Activated CD4-positive, alpha-beta memory T cell treated with anti-CD3 and anti-CD28 coated beads for 36 hours (primary cell): ENCODE results near the gene HCN2. TPM values are rescaled to one million over a fixed set of nuclear protein-coding genes. Genes with fewer than 3 reads are reported as not detected.
"Not testable (repeated sequence)": the region's sequence is repeated elsewhere in the genome, so short reads cannot be mapped to it uniquely, and the experiment has no call there.

Experiments
- CTCF ChIA-PET: fragments of 350-600 bp; sonication (Branson Sonifier 250); formaldehyde crosslinking; loops from one replicate; lab custom pipeline; 2021; ENCODE audit warnings: antibody characterized with exemption, inconsistent platforms; lab: Charles Lee
- POLR2A ChIA-PET: fragments of 350-600 bp; sonication (Branson Sonifier 250); formaldehyde crosslinking; loops from one replicate; lab custom pipeline; 2021; ENCODE audit warnings: antibody characterized with exemption; lab: Charles Lee
- DNase-seq: peaks from one replicate; pipeline ENCODE4 v3.0.0-alpha.2; 2020
- H3K27ac Mint-ChIP-seq: one replicate; pipeline ENCODE4 v1.8.0; 2021; ENCODE audit warnings: mixed read lengths
- H3K27me3 Mint-ChIP-seq: one replicate; pipeline ENCODE4 v1.8.0; 2021; ENCODE audit warnings: mixed read lengths
- H3K36me3 Mint-ChIP-seq: one replicate; pipeline ENCODE4 v1.8.0; 2021; ENCODE audit warnings: mixed read lengths
- H3K4me1 Mint-ChIP-seq: one replicate; pipeline ENCODE4 v1.8.0; 2021; ENCODE audit warnings: low read depth, mixed read lengths
- H3K4me3 Mint-ChIP-seq: one replicate; pipeline ENCODE4 v1.8.0; 2021; ENCODE audit warnings: mild to moderate bottlenecking, mixed read lengths
- H3K9me3 Mint-ChIP-seq: one replicate; pipeline ENCODE4 v1.8.0; 2021; ENCODE audit warnings: mixed read lengths
- intact Hi-C: fragments of 100-400 bp; cut with micrococcal nuclease; formaldehyde crosslinking; loops from one replicate; pipeline ENCODE4 v1.15.1; 2023
- total RNA-seq, 2 experiments: library from RNA; stranded (reverse); gene quantifications; one replicate each; pipeline ENCODE4 v1.2.3, GENCODE V29; 2021

HCN2 gene
- total RNA-seq, 2 experiments from 2014 or later: 1.00 to 1.0 TPM

DNA sequence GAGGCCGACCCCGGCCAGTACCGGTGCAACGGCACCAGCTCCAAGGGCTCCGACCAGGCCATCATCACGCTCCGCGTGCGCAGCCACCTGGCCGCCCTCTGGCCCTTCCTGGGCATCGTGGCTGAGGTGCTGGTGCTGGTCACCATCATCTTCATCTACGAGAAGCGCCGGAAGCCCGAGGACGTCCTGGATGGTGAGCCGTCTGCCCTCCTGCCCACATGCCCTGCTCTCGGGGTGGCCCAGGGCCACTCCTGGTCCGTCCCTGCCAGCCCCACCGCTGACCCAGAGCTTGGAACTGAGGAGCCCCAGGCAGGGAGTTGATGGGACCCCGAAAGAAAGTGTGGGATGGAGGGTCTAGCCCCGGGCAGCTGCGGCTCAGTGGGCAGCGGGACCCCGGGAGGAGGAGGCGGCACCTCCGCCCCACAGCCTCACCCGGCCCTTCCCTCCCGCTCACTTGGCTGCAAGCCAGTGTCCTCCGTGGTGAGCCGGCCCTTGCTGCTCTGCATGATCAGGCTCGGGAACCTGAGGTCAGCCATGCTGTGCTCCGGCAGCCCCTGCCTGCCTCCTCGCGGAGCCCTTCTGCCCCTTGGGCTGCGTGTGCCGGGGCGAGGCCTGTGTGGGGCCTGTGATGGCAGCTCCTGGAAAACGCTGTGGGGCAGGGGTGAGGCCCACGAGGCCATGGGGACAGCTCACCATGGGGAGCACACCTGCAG lies 8.1 kb upstream of the HCN2 start:
- H3K27ac Mint-ChIP-seq: no peak overlapping the region
- no peaks in the 10 kb centered on the region for H3K27me3 Mint-ChIP-seq
- no peaks in the 10 kb centered on the region for H3K9me3 Mint-ChIP-seq
- ChIA-PET POLR2A (no interaction called here), CTCF (interaction anchor here (0.7 kb wide), 1 partner anchor 153 kb away, joined by 3 read pairs; no protein-coding TSS in a partner anchor)
- H3K4me1 Mint-ChIP-seq: peaks cover 5% of the 10 kb centered on the region
- intact Hi-C loops: loop anchor here (10.0 kb wide), 1 partner anchor 53 kb away; the partner anchor contains the start of genes FGF22 and POLRMT
- no peak overlapping the region for H3K4me3 Mint-ChIP-seq
- DNase-seq: no peak
- peaks cover 3% of the 10 kb centered on the region for H3K36me3 Mint-ChIP-seq

DNA sequence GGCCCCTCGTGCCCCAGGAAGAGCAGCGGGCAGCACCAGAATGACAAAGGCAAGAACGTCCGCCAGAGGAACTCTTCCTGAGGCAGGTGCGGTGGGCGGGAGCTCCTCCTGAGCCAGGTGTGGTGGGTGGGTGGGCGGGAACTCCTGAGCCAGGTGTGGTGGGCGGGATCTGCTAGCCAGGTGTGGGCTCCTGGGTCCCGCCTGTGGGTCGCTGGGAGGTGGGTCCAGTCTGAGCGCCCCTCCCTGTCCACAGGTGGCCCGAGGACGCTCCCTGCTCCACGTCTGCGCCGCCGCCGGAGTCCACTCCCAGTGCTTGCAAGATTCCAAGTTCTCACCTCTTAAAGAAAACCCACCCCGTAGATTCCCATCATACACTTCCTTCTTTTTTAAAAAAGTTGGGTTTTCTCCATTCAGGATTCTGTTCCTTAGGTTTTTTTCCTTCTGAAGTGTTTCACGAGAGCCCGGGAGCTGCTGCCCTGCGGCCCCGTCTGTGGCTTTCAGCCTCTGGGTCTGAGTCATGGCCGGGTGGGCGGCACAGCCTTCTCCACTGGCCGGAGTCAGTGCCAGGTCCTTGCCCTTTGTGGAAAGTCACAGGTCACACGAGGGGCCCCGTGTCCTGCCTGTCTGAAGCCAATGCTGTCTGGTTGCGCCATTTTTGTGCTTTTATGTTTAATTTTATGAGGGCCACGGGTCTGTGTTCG lies 7.0 kb upstream of the HCN2 start:
- H3K36me3 Mint-ChIP-seq: peaks cover 3% of the 10 kb centered on the region
- H3K9me3 Mint-ChIP-seq: no peaks in the 10 kb centered on the region
- no peak overlapping the region for H3K27ac Mint-ChIP-seq
- H3K4me3 Mint-ChIP-seq: no peak overlapping the region
- intact Hi-C loops: loop anchor here (10.0 kb wide), 1 partner anchor 52 kb away; the partner anchor contains the start of genes FGF22 and POLRMT
- DNase-seq: no peak
- no peaks in the 10 kb centered on the region for H3K4me1 Mint-ChIP-seq
- ChIA-PET CTCF (interaction anchor here (2.6 to 3.9 kb wide), 2 partner anchors 44 to 151 kb away, joined by 10 to 22 read pairs; no protein-coding TSS in a partner anchor), POLR2A (no interaction called here)
- no peaks in the 10 kb centered on the region for H3K27me3 Mint-ChIP-seq

DNA sequence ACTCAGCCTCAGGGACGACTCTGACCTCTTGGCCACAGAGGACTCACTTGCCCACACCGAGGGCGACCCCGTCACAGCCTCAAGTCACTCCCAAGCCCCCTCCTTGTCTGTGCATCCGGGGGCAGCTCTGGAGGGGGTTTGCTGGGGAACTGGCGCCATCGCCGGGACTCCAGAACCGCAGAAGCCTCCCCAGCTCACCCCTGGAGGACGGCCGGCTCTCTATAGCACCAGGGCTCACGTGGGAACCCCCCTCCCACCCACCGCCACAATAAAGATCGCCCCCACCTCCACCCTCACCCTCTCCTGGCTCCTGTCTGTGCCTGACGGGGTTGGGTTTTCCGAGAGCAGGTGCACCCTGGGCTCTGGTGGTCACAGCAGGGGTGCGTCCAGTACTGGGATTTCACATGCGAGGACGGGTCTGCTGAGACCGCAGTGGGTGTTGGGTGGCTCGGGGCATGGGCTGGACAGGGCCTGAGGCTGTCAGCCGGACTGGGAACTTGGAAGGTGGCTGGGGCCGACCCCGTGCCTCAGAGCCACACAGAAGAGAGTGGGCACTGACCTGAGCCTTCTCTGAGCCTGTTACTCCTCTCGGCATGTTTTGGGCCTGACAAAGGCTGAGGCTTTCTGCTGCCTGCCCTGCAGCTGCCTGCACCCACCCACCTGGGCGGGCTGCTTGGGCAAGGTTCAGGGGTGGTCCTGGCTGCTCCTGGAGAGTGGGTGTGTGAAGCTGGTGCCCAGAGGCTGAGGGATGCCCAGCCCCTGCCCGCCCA lies 6.3 kb upstream of the HCN2 start:
- peaks cover 3% of the 10 kb centered on the region for H3K27me3 Mint-ChIP-seq
- no peak overlapping the region for H3K27ac Mint-ChIP-seq
- POLR2A ChIA-PET: no interaction called here
- peaks cover 2% of the 10 kb centered on the region for H3K4me1 Mint-ChIP-seq
- H3K9me3 Mint-ChIP-seq: no peaks in the 10 kb centered on the region
- intact Hi-C loops: loop anchor here (10.0 kb wide), 1 partner anchor 51 kb away; the partner anchor contains the start of genes FGF22 and POLRMT
- CTCF ChIA-PET: interaction anchor here (1.1 to 3.9 kb wide), 13 partner anchors 8 to 151 kb away, joined by 3 to 22 read pairs (median 6); no protein-coding TSS in a partner anchor
- H3K4me3 Mint-ChIP-seq: no peak overlapping the region
- no peak for DNase-seq
- peaks cover 3% of the 10 kb centered on the region for H3K36me3 Mint-ChIP-seq

DNA sequence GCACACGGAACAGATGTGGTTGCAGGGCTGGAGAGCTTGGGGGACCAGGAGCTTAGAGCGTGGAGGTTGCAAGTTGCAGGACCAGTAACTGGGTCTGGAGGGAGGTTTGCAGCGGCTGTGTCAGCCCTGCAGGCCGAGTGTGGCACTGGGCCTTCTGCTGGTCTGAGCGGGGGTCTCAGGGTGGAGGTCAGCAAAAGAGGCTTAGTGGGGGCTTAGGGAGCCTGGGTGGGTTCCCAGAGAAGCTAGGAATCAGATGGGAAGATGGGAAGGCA lies 5.8 kb upstream of the HCN2 start:
- H3K27me3 Mint-ChIP-seq: peaks cover 3% of the 10 kb centered on the region
- no peaks in the 10 kb centered on the region for H3K9me3 Mint-ChIP-seq
- no peak overlapping the region for H3K27ac Mint-ChIP-seq
- CTCF ChIA-PET: interaction anchor here (0.7 to 3.9 kb wide), 16 partner anchors 9 to 186 kb away, joined by 3 to 22 read pairs (median 5); no protein-coding TSS in a partner anchor
- peaks cover 3% of the 10 kb centered on the region for H3K36me3 Mint-ChIP-seq
- intact Hi-C loops: loop anchor here (10.0 kb wide), 1 partner anchor 51 kb away; the partner anchor contains the start of genes FGF22 and POLRMT
- H3K4me1 Mint-ChIP-seq: peaks cover 2% of the 10 kb centered on the region
- no peak overlapping the region for H3K4me3 Mint-ChIP-seq
- POLR2A ChIA-PET: no interaction called here
- no peak for DNase-seq

DNA sequence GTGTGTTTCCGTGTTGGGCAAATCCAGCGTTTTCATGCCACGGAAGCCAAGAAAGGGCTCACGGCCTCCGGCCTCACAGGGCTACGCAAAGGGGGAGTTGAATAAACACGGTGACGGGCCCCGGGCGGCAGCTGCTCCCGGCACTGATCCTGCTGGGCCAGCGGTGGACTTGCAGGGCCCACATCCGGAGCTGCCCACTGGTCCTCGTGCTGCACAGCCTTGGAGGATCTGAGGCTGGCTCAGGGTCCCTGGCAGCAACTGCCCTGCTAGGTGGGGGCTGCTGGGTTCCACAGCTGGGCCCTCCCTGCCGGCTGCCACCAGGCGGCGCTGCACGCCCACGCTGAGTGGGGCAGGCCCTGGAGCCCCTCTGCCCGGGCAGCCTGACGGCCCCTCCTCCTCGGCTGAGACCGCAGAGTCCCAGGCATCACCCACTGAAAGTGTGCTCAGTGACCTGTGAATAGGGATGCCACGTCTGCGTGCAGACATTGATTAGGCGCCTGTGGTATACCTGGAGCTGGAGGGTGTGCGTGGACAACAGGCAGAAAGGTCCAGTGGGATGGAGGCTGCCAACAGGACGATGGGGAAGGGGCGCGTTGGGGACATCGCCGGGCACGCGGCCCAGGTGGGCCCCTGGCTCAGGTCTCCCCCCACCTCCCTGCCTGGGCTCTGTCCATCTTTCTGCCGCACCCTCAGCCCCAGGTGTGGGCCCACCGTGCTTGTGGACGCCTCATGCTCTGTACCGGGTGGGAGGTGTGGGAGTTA lies 5.3 kb upstream of the HCN2 start:
- Mint-ChIP-seq H3K4me3 (no peak overlapping the region), H3K27me3 (peaks cover 5% of the 10 kb centered on the region), H3K36me3 (peaks cover 3% of the 10 kb centered on the region), H3K4me1 (peaks cover 4% of the 10 kb centered on the region), H3K27ac (no peak overlapping the region), H3K9me3 (no peaks in the 10 kb centered on the region)
- ChIA-PET POLR2A (interaction anchor here (0.8 kb wide), 1 partner anchor 42 kb away, joined by 3 read pairs; no protein-coding TSS in a partner anchor), CTCF (interaction anchor here (0.6 to 3.9 kb wide), 18 partner anchors 9 to 185 kb away, joined by 3 to 22 read pairs (median 5); partner anchors contain the start of gene RNF126)
- DNase-seq: peak; percentile 74
- intact Hi-C loops: loop anchor here (5.0 to 10.0 kb wide), 2 partner anchors 50 to 148 kb away; partner anchors contain the start of genes FGF22 and POLRMT

DNA sequence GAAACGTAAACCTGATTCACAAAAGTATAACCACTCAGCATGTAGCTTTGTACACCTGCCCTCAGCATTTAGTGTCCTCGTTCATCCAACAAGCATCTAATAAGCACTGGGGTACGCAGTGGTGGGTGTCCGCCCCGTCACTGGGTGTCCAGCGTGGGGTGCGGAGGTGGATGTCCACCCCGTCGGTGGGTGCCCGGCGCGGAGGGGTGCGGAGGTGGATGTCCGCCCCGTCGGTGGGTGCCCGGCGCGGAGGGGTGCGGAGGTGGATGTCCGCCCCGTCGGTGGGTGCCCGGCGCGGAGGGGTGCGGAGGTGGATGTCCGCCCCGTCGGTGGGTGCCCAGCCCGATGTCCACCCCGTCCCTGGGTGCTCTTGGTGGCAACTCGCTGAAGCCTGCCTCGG lies 4.5 kb upstream of the HCN2 start:
- not testable (repeated sequence) for DNase-seq, H3K4me1 Mint-ChIP-seq, H3K27me3 Mint-ChIP-seq, H3K27ac Mint-ChIP-seq, H3K36me3 Mint-ChIP-seq, H3K4me3 Mint-ChIP-seq, H3K9me3 Mint-ChIP-seq
- ChIA-PET CTCF (interaction anchor here (0.6 to 3.9 kb wide), 11 partner anchors 10 to 147 kb away, joined by 3 to 22 read pairs (median 5); partner anchors contain the start of gene RNF126), POLR2A (interaction anchor here (0.6 to 0.8 kb wide), 2 partner anchors 41 to 47 kb away, joined by 3 read pairs; no protein-coding TSS in a partner anchor)
- intact Hi-C loops: loop anchor here (5.0 to 10.0 kb wide), 2 partner anchors 50 to 147 kb away; partner anchors contain the start of genes FGF22 and POLRMT

DNA sequence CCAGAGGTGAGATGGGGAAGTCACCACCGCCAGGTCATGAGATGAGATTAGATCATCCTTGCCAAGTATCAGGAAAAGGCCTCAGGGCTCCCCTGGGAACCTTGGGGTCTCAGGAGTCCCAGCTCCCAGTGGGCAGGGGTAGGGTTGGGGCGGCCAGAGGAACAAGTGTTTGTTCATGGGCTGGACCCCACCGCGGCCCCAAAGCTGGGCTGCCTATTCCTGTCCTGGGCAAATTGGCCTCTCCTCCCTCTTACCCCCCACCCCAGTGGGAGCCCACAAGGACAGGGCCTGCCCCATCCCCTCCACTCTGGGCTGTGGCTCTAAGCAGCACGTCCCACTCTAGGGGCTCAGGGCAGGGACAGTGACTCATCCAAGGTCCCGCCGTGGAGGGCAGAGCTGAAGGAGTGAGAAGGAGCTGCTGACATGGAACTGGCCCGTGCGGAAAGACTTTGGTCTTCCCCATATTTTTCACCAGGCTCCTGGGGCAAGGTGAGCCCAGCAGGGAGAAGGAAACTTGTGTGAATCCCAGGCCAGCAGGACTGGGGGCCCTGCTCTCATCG lies 4.0 kb upstream of the HCN2 start:
- ChIA-PET POLR2A (interaction anchor here (0.6 kb wide), 2 partner anchors 47 to 64 kb away, joined by 3 read pairs; no protein-coding TSS in a partner anchor), CTCF (interaction anchor here (0.6 to 3.9 kb wide), 6 partner anchors 13 to 148 kb away, joined by 3 to 22 read pairs (median 4); no protein-coding TSS in a partner anchor)
- Mint-ChIP-seq H3K4me3 (no peak overlapping the region), H3K4me1 (peaks cover 4% of the 10 kb centered on the region), H3K9me3 (no peaks in the 10 kb centered on the region), H3K27ac (no peak overlapping the region), H3K27me3 (peaks cover 5% of the 10 kb centered on the region), H3K36me3 (peaks cover 3% of the 10 kb centered on the region)
- DNase-seq: no peak
- intact Hi-C loops: loop anchor here (5.0 to 10.0 kb wide), 2 partner anchors 49 to 147 kb away; partner anchors contain the start of genes FGF22 and POLRMT

DNA sequence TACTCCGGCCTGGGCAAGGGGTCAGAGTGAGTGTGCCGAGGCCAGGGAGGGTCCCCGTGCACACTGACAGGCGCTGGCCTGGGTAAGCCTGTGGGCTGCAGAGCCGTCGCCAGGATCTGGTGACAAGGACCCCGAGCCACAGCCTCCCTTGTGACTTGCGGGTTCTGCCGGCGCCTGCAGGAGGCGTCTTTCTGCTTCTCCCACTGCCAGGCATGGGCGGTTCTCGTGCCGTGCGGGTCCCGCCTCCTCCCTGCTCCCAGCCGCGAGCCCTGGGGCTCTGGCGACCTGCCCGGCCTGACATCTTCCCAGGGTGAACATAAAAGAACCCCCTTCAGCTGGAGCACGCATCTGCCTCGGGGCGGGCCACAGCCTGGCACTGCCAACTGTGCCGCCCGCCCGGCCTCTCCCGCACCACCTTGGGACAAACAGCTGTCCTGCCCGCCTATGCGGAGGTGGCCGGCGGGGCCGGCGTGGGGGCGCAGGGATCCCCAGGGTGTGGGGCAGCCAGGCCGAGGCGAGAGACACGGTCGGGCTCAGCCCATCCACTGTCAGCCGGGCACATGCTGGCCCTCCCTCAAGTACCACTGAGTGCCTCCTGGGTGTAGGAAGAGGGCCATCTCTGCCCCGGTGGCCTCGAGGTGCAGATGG lies 1.5 kb upstream of the HCN2 start:
- CTCF ChIA-PET: interaction anchor here (0.6 to 1.3 kb wide), 5 partner anchors 11 to 77 kb away, joined by 3 to 6 read pairs (median 3); partner anchors contain the start of gene RNF126
- H3K4me3 Mint-ChIP-seq: peak overlapping the region; percentile 21
- no peak overlapping the region for H3K27ac Mint-ChIP-seq
- peaks cover 10% of the 10 kb centered on the region for H3K27me3 Mint-ChIP-seq
- DNase-seq: peak; percentile 83
- H3K9me3 Mint-ChIP-seq: no peaks in the 10 kb centered on the region
- intact Hi-C loops: loop anchor here (2.0 to 10.0 kb wide), 4 partner anchors 23 to 144 kb away; partner anchors contain the start of genes FGF22, POLRMT and RNF126
- H3K4me1 Mint-ChIP-seq: peaks cover 4% of the 10 kb centered on the region
- peaks cover under 1% of the 10 kb centered on the region for H3K36me3 Mint-ChIP-seq
- POLR2A ChIA-PET: no interaction called here

DNA sequence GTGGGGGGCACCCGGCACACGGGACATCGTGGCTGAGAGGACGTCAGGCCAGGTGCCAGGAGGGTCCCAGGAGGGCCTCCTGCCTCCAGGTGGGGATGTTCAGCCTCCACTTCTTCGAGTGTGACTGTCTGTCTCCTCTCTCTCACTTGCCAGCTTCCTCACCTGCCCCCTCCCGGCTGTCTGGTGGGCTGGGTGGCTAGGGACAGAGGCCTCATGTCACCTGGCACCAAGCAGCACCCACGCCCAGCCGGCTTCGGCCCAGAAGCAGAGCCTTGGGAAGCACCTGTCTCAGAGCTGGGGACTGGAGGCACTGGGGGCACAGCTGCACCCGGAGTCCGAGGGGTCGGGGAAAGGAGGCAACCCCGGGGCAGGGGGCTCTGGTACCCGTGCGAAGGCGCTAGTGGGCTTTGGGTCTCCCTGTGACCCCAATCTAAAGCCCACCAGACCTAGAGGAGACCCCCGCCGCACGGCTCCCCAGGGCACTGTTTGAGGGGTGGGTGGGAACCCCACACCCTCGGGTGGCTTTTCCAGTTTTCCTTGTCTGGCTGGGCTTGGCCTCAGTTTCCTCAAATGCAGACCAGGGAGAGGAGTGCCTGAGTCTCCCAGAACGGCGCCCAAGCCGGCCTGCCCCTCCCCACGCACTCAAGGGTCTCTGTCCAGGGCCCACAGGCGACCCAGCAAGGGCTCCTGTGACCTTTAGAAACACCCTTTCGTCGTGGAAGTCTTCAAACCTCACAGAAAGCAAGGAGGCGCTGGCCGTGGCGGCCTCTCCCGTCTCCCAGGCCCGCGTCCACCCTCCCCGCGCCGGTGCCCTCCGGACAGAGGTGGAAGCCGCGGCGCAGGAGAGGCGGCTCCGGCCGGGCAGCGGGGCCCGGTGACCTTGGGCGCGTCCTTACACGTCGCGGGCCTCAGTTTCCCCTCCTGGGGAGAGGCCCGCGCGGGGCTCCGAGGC lies 664 bp upstream of the HCN2 start:
- Mint-ChIP-seq H3K36me3 (no peaks in the 10 kb centered on the region), H3K4me3 (no peak overlapping the region), H3K9me3 (no peaks in the 10 kb centered on the region), H3K4me1 (peaks cover 4% of the 10 kb centered on the region), H3K27ac (no peak overlapping the region), H3K27me3 (peaks cover 14% of the 10 kb centered on the region)
- no peak for DNase-seq
- intact Hi-C loops: loop anchor here (2.0 to 10.0 kb wide), 4 partner anchors 22 to 143 kb away; partner anchors contain the start of genes FGF22, POLRMT and RNF126
- ChIA-PET CTCF (interaction anchor here (0.6 to 1.3 kb wide), 5 partner anchors 11 to 122 kb away, joined by 3 to 6 read pairs (median 3); partner anchors contain the start of gene RNF126), POLR2A (no interaction called here)
